ENCODE measurements around the gene HOXA7.

HOXA7 gene

DNA sequence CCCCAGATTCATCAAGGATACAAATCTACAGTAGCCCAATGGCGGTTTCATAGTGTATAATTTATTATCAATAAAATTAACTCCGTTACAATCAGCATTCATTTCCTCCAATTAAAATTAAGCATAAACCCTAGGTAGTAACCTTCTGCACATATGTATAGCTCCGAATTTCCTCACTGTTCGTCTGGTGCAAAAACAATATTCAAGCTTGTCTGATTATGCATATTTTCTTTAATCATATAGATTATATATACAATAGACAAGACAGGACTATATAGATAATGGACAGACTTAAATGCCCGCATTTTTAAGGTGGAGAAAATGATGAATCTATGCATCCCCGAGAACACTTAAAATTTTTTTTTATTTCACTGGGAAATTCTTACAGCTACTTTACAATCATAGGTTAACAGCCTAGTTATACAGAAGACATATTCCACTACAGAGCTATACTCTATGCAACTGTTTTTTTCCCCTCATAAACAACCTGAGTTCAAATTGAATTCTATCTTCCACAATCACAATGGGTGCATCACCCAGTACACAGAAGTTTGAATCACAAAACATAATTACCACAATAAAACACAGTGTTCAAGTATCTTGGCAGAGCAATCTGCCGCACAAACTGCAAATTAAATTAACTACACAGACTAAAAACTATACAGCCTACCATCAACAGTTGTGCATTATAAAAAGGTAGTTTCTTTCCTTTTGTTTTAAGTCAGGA is 6.2 kb upstream of the HOXA7 start:
- Mint-ChIP-seq H3K36me3 (no peaks in the 10 kb centered on the region), H3K9me3 (ENCODE audit: low read depth) (no peaks in the 10 kb centered on the region), H3K27me3 (peaks cover 50% of the 10 kb centered on the region), H3K4me3 (no peak overlapping the region), H3K27ac (no peak overlapping the region), H3K4me1 (ENCODE audit: low read depth) (peaks cover 33% of the 10 kb centered on the region)

GRCh38 chr7:27161721-27162560 is 5.5 kb upstream of the HOXA7 start:
- Mint-ChIP-seq H3K4me1 (ENCODE audit: low read depth) (peaks cover 35% of the 10 kb centered on the region), H3K27me3 (peaks cover 49% of the 10 kb centered on the region)

DNA sequence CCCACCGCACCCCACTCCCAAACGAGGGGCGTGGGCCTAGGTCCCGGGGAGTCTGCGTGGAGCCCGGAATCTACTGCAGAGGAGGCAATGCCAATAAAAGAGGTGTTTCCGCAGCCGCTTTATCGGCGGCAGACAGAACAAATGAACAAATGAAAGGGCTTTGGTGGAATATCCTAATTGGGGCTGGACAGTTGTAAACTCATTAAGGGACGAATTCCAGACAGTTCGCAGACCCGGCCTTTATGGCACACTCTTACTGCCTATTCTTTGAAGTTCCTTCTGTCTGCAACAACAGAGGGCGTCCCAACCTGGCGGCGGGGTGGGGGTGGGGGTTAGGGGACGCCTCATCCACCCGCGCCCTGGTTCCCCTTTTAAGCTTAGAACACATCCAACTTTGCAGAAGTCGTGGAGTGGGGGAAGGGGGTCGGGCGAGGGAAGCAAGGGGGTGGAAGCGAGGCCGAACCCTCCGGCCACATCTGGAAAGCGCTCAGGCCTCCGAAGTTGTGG is 4.8 kb upstream of the HOXA7 start:
- peaks cover 49% of the 10 kb centered on the region for H3K27me3 Mint-ChIP-seq
- no peaks in the 10 kb centered on the region for H3K36me3 Mint-ChIP-seq
- peaks cover 37% of the 10 kb centered on the region for H3K4me1 Mint-ChIP-seq (ENCODE audit: low read depth)
- peak overlapping the region; percentile 73 for H3K4me3 Mint-ChIP-seq
- H3K9me3 Mint-ChIP-seq (ENCODE audit: low read depth) = no peaks in the 10 kb centered on the region
- no peak overlapping the region for H3K27ac Mint-ChIP-seq

More at GRCh38 chr7:27161721-27162560, 5.5 kb upstream of the HOXA7 start:
- no peaks in the 10 kb centered on the region for H3K9me3 Mint-ChIP-seq (ENCODE audit: low read depth)
- no peaks in the 10 kb centered on the region for H3K36me3 Mint-ChIP-seq
- H3K27ac Mint-ChIP-seq = no peak overlapping the region
- H3K4me3 Mint-ChIP-seq = no peak overlapping the region

DNA sequence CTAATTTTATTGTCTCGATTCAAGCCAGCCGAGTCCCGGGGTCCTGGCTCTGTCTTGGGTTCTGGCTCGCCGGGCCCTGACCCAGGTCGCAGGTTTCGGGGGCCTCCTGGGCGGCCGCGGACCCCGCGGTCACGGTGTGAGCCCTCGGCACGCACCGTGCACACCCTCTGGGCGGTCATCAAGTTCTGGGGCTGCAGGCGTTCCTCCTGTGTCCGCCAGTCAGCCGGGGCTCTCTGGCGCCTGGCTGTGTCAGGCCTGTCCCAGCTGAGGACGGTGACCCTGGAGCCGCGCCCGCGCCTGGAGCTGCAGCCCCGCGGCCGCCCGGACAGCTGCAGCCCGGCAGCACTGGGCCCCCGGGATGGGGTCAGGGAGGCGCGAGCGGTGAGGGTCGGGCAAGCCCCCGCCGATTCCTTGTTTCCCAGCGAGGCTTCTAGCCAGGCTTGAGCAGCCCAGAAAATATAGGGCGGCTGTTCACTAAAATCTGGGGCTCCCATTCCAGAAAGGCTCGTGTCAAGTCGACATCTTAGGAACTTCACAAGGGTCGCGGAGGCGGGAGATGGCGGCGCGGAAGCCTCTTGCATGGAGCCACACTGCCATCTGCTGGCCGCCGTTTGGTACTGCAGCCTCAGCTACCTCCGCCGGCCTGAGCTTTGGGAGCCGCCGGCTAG is 4.2 kb upstream of the HOXA7 start:
- Mint-ChIP-seq H3K4me3 (peak overlapping the region; percentile 73), H3K27me3 (peaks cover 47% of the 10 kb centered on the region), H3K4me1 (ENCODE audit: low read depth) (peaks cover 36% of the 10 kb centered on the region), H3K9me3 (ENCODE audit: low read depth) (no peaks in the 10 kb centered on the region), H3K27ac (no peak overlapping the region), H3K36me3 (no peaks in the 10 kb centered on the region)

DNA sequence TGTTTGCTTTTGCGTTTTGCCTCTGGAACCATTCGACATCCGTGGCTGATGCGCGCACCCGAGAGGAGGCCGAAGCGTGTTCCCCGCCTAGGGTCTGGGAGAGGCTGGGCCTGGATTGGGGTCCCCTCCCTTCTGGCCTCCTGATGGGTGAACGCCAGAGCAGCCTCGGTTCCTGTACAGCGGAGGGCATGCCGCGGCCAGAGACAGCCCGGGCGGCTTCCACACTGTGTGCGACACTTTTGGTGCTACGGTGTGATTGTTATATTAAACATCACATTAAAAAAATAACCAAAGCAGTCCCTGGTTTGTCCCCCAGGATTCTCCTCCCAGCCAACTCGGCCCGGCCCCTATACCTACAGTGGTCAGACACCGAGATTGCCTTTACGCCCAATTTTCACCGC is 3.7 kb upstream of the HOXA7 start:
- Mint-ChIP-seq H3K9me3 (ENCODE audit: low read depth) (no peaks in the 10 kb centered on the region), H3K4me1 (ENCODE audit: low read depth) (peaks cover 38% of the 10 kb centered on the region), H3K36me3 (no peaks in the 10 kb centered on the region), H3K27me3 (peaks cover 50% of the 10 kb centered on the region), H3K4me3 (peak overlapping the region; percentile 72), H3K27ac (no peak overlapping the region)

DNA sequence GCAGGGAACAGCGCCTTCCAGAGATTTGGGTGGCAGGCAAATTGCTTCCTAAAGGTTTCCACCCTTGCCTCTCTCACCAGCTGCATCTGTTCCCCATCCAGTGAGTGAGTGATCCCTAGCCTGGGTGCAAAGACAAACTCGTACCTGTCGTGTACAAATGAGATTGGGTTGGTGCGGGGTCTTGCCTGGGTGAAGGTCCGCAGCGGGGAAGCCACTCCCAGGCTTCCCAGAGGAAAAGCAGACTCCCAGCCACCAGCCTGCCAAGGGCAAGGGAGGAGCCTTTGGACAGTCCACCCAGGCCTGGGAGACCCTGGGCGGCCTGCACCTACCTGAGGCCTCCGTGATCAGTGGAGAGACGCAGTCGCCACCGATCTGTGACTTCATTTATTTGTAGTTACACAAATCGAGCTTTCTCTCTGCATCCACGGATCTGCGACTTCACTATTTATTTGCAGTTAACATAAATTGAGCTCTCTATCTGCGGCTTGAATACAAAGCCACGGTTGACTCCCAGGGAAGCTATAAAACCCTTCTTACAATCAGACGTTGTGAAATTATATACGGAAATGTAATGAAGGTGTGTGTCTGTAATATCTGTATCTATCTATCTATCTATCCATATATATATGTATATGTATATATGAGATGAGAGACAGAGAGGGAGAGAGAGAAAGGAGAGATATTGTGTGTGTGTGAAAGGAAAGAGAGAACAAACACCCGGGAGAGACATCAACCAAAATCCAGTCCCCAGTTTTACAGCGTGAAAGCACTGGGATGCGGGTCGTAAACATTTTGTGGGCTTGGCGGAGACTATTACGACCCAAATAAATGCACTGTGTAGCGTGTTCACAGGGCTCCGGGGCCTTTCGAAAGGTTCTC is 3.0 kb upstream of the HOXA7 start:
- Mint-ChIP-seq H3K36me3 (peaks cover 3% of the 10 kb centered on the region), H3K27me3 (peaks cover 53% of the 10 kb centered on the region), H3K27ac (peak overlapping the region; percentile 35), H3K4me3 (peak overlapping the region; percentile 72), H3K9me3 (ENCODE audit: low read depth) (no peaks in the 10 kb centered on the region), H3K4me1 (ENCODE audit: low read depth) (peaks cover 43% of the 10 kb centered on the region)

- H3K27me3 Mint-ChIP-seq = peaks cover 55% of the 10 kb centered on the region
- no peak overlapping the region for H3K4me3 Mint-ChIP-seq
- H3K36me3 Mint-ChIP-seq = peaks cover 3% of the 10 kb centered on the region
Observed at GRCh38 chr7:27158436-27159265, 2.2 kb upstream of the HOXA7 start.

DNA sequence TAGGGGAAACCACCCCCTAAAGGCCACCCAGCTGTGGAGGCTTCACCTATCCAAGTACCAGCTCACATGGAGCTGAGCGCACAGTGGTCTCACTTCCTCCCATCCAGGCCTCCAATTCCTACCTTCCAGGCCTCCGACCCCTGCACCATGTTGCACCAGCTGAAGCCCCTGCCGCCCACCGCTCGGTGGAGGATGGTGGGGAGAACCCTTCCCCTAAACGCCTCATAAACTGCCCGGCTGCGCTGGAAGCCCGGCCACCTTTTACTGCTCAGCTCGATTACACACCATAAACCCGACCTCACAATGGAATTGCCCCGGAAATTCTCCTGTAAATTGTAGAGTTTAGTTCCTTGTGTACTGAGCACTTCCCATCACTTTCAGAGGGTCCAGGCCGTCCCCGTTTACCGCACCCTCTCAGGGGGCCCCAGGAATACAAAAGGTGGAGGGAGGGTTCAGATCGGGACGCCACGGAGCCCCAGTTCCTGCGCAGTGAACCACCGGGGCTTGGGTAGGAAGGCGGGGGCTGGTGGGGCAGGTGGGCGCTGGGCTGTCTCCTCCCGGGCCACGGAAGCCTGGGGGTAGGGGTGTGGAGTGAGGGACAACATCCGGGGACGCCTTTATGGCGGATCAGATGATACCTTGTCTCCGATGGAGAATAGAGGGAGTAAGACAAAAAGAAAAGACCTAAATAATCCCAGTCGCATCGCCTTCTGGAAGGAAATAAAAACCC is 1.4 kb upstream of the HOXA7 start:
- Mint-ChIP-seq H3K4me1 (ENCODE audit: low read depth) (peaks cover 51% of the 10 kb centered on the region), H3K36me3 (peaks cover 3% of the 10 kb centered on the region), H3K9me3 (ENCODE audit: low read depth) (no peaks in the 10 kb centered on the region), H3K27me3 (peaks cover 56% of the 10 kb centered on the region), H3K4me3 (peak overlapping the region; percentile 35), H3K27ac (peak overlapping the region; percentile 16)

More at GRCh38 chr7:27158436-27159265, 2.2 kb upstream of the HOXA7 start:
- Mint-ChIP-seq H3K27ac (no peak overlapping the region), H3K9me3 (ENCODE audit: low read depth) (no peaks in the 10 kb centered on the region), H3K4me1 (ENCODE audit: low read depth) (peaks cover 51% of the 10 kb centered on the region)

DNA sequence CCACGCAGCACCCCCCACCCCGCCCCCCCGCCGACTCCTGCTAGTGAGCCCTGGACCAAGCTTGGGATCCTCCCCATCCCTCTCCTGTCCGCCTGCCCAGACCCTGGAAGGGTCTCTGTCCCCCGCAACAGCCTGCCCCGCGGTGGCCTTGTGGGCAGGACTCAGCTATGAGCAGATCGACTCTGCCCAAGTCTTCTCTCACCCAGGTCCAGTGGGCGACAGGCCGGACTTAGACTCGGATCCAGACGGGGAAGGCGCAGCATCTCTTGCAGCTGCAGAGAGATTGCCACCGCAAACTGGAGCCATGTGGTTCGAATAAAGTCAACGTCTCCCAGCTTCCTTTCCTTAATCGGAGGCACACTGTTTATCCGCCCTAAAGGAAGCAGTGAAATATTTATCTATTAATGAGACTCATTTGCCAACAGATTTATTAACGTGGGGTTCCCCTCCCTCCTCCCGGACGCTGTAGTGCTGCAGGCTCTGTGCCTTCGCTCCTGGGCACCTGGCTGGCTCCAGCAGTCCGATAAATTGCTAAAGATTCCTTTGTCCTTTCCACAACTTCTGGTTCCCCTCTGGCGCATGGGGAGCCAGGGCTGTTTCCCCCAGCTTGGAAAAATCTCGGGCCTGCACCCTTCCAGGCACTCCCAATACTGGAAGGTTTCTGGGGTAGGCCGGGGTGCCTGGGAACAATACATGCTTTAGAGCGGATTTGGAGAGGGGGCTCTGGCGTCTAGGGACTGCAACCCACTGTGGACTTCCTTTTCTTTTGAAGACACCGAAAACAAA is 634 bp upstream of the HOXA7 start:
- Mint-ChIP-seq H3K36me3 (peaks cover 3% of the 10 kb centered on the region), H3K27ac (peak overlapping the region; percentile 61), H3K4me1 (ENCODE audit: low read depth) (peaks cover 52% of the 10 kb centered on the region), H3K27me3 (peaks cover 54% of the 10 kb centered on the region), H3K4me3 (peak overlapping the region; percentile 32), H3K9me3 (ENCODE audit: low read depth) (no peaks in the 10 kb centered on the region)

- Mint-ChIP-seq H3K27ac (peak overlapping the region; percentile 76), H3K9me3 (ENCODE audit: low read depth) (no peaks in the 10 kb centered on the region), H3K4me1 (ENCODE audit: low read depth) (peaks cover 60% of the 10 kb centered on the region), H3K36me3 (peaks cover 3% of the 10 kb centered on the region), H3K4me3 (peak overlapping the region; percentile 83), H3K27me3 (peaks cover 59% of the 10 kb centered on the region)
Observed at GRCh38 chr7:27155816-27156507, 513 bp downstream of the HOXA7 start.

DNA sequence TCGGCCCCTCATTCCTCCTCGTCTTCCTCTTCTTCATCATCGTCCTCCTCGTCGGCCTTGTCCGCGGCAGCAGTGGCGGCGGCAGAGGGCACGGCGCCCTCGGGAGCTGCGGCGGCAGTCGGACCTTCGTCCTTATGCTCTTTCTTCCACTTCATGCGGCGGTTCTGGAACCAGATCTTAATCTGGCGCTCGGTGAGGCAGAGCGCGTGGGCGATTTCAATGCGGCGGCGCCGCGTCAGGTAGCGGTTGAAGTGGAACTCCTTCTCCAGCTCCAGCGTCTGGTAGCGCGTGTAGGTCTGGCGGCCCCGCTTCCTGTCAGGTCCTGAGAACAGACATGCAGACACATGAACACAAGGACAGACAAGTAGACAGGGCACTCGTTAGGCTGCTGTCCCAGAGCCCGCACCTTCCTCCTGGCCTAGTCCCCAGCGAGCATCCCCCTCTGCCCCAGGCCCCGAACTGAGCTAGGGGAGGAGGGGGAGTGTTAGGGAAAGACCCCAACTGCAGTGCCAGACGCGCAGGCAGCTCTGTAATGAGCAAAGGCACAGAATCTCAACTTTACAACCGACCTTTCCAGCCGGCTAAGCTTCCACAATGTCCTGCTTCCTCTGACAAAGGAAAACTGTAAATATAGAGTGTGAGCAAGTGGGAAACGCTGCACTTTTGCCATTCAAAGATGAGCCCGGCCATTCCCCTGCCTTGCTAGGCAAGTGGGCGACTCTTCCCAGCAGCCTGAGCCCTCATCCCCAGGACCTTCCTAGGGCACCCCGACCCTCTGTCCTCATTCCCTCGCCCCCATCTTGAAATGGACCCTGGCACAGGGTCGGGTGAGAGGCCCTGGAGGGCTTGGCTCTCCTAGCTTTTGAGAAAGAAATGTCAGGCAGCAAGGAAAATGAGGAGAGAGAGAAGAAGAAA is 1.3 kb downstream of the HOXA7 start:
- Mint-ChIP-seq H3K9me3 (ENCODE audit: low read depth) (no peaks in the 10 kb centered on the region), H3K4me1 (ENCODE audit: low read depth) (peaks cover 64% of the 10 kb centered on the region), H3K27ac (peak overlapping the region; percentile 76), H3K4me3 (peak overlapping the region; percentile 83), H3K36me3 (peaks cover 3% of the 10 kb centered on the region), H3K27me3 (peaks cover 63% of the 10 kb centered on the region)

Data from activated naive CD8-positive, alpha-beta T cell (primary cell).